Embryonic facial prominence (tissue), 1 donor: ENCODE measurements around the gene TYRO3.
A peak's percentile ranks its signal among the peaks of the same experiment; 100 is the strongest.

Experiments
- DNase-seq: peaks from one replicate; pipeline ENCODE4 v3.0.0-alpha.2; 2016; ENCODE audit errors: extremely low spot score

Gene TYRO3

GRCh38 chr15:41603941-41604911 lies 45.2 kb downstream of the TYRO3 start:
- peak; percentile 62 for DNase-seq

- DNase-seq = no peak
These were observed 46.6 kb downstream of the TYRO3 start for GRCh38 chr15:41605566-41605965.

- no peak for DNase-seq
These were observed 48.0 kb downstream of the TYRO3 start for GRCh38 chr15:41606997-41607396.

GRCh38 chr15:41609123-41609522 lies 50.1 kb downstream of the TYRO3 start:
- no peak for DNase-seq

GRCh38 chr15:41610048-41610447 lies 51.0 kb downstream of the TYRO3 start:
- DNase-seq = no peak

GRCh38 chr15:41620536-41621199 lies 61.7 kb downstream of the TYRO3 start:
- no peak for DNase-seq

GRCh38 chr15:41621200-41622193 lies 62.5 kb downstream of the TYRO3 start:
- peak; percentile 89 for DNase-seq

- no peak for DNase-seq
These were observed 63.9 kb downstream of the TYRO3 start for GRCh38 chr15:41622901-41623300.

GRCh38 chr15:41627203-41627602 lies 68.2 kb downstream of the TYRO3 start:
- DNase-seq = no peak

GRCh38 chr15:41629463-41629862 lies 70.5 kb downstream of the TYRO3 start:
- no peak for DNase-seq

GRCh38 chr15:41629883-41630282 lies 70.9 kb downstream of the TYRO3 start:
- no peak for DNase-seq

- DNase-seq = no peak
These were observed 71.7 kb downstream of the TYRO3 start for GRCh38 chr15:41630616-41631217.

- no peak for DNase-seq
These were observed 73.0 kb downstream of the TYRO3 start for GRCh38 chr15:41631880-41632470.
